Neural progenitor cell (in vitro differentiated cells): ENCODE data around the gene PHACTR1.

Source experiments
- EZH2 ChIP-seq: fragments of 200-600 bp; sonication (generic); IDR thresholded peaks from 2 replicates; pipeline ENCODE4 v1.6.1; 2017; ENCODE audit warnings: antibody characterized with exemption, mild to moderate bottlenecking, moderate library complexity
- EZH2phosphoT487 ChIP-seq: fragments of 200-600 bp; sonication (generic); IDR thresholded peaks from 2 replicates; pipeline ENCODE4 v1.6.1; 2017; ENCODE audit warnings: antibody characterized with exemption
- TF ChIP-seq, protein P1 (sequence below): fragments of 200-600 bp; sonication (generic); IDR thresholded peaks from 2 replicates; pipeline ENCODE4 v1.5.1; 2017; ENCODE audit warnings: antibody characterized with exemption, mild to moderate bottlenecking

DNA sequence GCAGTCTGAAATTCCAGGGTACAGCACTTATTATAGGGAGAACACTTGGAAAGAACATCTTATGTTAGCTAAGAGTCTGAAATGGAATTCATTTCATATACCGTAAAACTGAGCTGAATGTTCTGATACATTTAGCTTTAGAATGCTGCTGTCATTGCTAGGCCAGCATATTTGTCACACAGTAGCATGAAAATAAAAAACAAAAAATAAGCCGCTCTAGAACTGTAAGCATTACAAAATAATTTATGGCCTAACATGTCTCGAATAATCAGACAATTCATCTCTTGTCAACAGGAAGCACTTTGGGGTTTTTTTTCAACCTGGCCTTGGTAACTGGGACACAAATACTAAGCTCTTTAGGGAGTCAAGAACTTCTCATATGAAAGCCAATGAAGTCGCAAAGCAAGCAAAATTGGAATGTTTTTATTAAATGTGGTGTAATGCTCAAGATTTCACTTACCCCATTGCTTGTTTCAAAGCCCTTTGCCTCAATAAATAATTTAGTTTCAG lies 115.7 kb downstream of the PHACTR1 start:
- TF ChIP-seq, protein P1, sequence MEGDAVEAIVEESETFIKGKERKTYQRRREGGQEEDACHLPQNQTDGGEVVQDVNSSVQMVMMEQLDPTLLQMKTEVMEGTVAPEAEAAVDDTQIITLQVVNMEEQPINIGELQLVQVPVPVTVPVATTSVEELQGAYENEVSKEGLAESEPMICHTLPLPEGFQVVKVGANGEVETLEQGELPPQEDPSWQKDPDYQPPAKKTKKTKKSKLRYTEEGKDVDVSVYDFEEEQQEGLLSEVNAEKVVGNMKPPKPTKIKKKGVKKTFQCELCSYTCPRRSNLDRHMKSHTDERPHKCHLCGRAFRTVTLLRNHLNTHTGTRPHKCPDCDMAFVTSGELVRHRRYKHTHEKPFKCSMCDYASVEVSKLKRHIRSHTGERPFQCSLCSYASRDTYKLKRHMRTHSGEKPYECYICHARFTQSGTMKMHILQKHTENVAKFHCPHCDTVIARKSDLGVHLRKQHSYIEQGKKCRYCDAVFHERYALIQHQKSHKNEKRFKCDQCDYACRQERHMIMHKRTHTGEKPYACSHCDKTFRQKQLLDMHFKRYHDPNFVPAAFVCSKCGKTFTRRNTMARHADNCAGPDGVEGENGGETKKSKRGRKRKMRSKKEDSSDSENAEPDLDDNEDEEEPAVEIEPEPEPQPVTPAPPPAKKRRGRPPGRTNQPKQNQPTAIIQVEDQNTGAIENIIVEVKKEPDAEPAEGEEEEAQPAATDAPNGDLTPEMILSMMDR: no peak
- TF ChIP-seq EZH2 (no peak), EZH2phosphoT487 (no peak)
